ENCODE results near the gene SHOC2.
A peak's percentile ranks its signal among the peaks of the same experiment; 100 is the strongest.

Gene SHOC2

GRCh38 chr10:111015181-111015580, 95.8 kb downstream of the SHOC2 start:
- POLR2A ChIA-PET: no interaction called here
- TF ChIP-seq CTCF (IDR thresholded peaks at IDR 0.05; ENCODE audit: control extremely low read depth, extremely low read depth, low read depth, missing control alignments): no peak
- DNase-seq (ENCODE audit: extremely low spot score): no peak
- CTCF ChIA-PET: interaction anchor here (1.8 kb wide), 1 partner anchor 10 kb away, joined by 4 read pairs; no protein-coding TSS in a partner anchor

DNA sequence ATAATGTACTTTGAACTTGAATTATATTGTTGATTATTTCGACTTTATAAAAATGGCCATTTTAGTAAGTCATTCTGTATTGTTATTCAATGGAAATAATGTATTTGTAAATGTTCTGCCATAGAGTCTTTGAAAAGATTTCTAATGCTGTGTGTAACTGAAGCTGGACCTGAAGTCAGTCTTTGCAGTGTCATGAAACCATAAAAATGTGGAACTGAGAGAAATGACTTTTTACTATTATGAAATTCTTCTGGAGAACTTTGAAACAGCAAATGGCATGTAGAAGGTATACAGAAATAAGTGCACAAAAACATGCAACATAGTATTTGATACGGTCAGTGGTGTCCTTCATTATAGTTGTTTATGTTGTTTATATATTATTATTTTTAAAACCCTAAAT, 97.7 kb downstream of the SHOC2 start:
- no peak for DNase-seq (ENCODE audit: extremely low spot score)
- POLR2A ChIA-PET: no interaction called here
- TF ChIP-seq CTCF (IDR thresholded peaks at IDR 0.05; ENCODE audit: control extremely low read depth, extremely low read depth, low read depth, missing control alignments): no peak
- CTCF ChIA-PET: interaction anchor here (1.4 to 1.7 kb wide), 2 partner anchors 12 to 100 kb away, joined by 3 to 4 read pairs; no protein-coding TSS in a partner anchor

DNA sequence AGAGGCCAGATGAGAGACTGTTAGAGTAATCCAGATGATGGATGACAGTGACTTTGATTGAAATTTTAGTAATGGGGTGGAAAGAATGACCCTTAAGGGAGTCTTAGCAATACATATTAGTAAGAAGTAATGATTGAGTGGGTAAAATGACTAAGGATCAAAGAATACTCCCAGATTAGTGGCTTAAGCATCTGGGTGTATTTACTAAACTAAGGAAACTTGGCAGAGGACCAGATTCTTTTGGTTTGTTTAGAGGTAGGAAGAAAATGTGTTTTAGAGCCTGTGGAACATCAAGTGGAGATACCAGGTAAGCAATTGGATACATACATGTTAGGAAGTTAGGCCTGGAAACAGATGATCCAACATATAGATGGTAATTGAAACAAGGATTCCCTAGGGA, 98.6 kb downstream of the SHOC2 start:
- no peak for DNase-seq (ENCODE audit: extremely low spot score)
- TF ChIP-seq CTCF (IDR thresholded peaks at IDR 0.05; ENCODE audit: control extremely low read depth, extremely low read depth, low read depth, missing control alignments): no peak
- POLR2A ChIA-PET: no interaction called here
- CTCF ChIA-PET: interaction anchor here (1.4 kb wide), 1 partner anchor 101 kb away, joined by 3 read pairs; no protein-coding TSS in a partner anchor

DNA sequence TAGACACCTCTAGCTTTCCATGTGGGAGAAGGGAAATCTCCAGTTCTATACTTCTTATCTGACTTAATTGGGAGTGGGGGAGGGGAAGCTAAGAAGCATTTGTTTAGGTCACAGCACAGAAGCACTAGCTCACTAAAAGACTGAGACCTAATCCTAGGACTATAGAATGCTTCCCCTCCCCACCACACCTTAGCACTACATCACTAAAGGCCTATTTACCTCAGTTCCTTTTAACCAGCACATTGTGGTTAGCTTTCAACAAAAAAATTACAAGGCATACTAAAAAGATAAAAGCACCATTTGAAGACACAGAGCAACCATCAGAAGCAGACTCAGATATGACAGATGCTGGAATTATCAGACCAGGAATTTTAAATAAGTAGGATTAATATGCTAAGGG, 103.7 kb downstream of the SHOC2 start:
- no peak for TF ChIP-seq CTCF (IDR thresholded peaks at IDR 0.05; ENCODE audit: control extremely low read depth, extremely low read depth, low read depth, missing control alignments)
- CTCF ChIA-PET: no interaction called here
- POLR2A ChIA-PET: no interaction called here
- DNase-seq (ENCODE audit: extremely low spot score): no peak

GRCh38 chr10:111030042-111030750, 110.8 kb downstream of the SHOC2 start:
- no peak for TF ChIP-seq CTCF (IDR thresholded peaks at IDR 0.05; ENCODE audit: control extremely low read depth, extremely low read depth, low read depth, missing control alignments)
- DNase-seq (ENCODE audit: extremely low spot score): peak; percentile 15
- POLR2A ChIA-PET: no interaction called here
- CTCF ChIA-PET: interaction anchor here (0.9 kb wide), 1 partner anchor 27 kb away, joined by 3 read pairs; no protein-coding TSS in a partner anchor

GRCh38 chr10:111034598-111035310, 115.3 kb downstream of the SHOC2 start:
- ChIA-PET POLR2A (no interaction called here), CTCF (interaction anchor here (0.7 kb wide), 1 partner anchor 362 kb away, joined by 3 read pairs; no protein-coding TSS in a partner anchor)
- no peak for DNase-seq (ENCODE audit: extremely low spot score)
- no peak for TF ChIP-seq CTCF (IDR thresholded peaks at IDR 0.05; ENCODE audit: control extremely low read depth, extremely low read depth, low read depth, missing control alignments)
